Osteoblast (primary cell): ENCODE data around the gene POU4F1. TPM values are rescaled to one million over a fixed set of nuclear protein-coding genes. Genes with fewer than 3 reads are reported as not detected.
"Not testable (repeated sequence)": the region's sequence is repeated elsewhere in the genome, so short reads cannot be mapped to it uniquely, and the experiment has no call there.

Source experiments
- DNase-seq: peaks from one replicate; pipeline ENCODE4 v3.0.0; 2011; ENCODE audit warnings: low spot score, mixed read lengths; ENCODE audit not compliant: insufficient read length; ENCODE audit errors: missing footprints
- H2AFZ ChIP-seq: 2 replicates; pipeline ENCODE4 v1.6.0; 2011; ENCODE audit warnings: mild to moderate bottlenecking, low read length
- H3K27ac ChIP-seq: 2 replicates; pipeline ENCODE4 v1.5.1; 2011; ENCODE audit warnings: mild to moderate bottlenecking, low read depth, low read length, moderate library complexity
- H3K27me3 ChIP-seq: 2 replicates; pipeline ENCODE4 v1.6.0; 2012; ENCODE audit warnings: mild to moderate bottlenecking, control low read depth, inconsistent platforms, low read length, moderate library complexity; ENCODE audit not compliant: insufficient read depth
- H3K36me3 ChIP-seq: 2 replicates; pipeline ENCODE4 v1.5.1; 2011; ENCODE audit warnings: mild to moderate bottlenecking, low read length, control low read depth, moderate library complexity; ENCODE audit not compliant: insufficient read depth
- H3K4me1 ChIP-seq: 2 replicates; pipeline ENCODE4 v1.5.1; 2011; ENCODE audit warnings: mild to moderate bottlenecking, low read length, control low read depth, moderate library complexity; ENCODE audit not compliant: insufficient read depth
- H3K4me2 ChIP-seq: 2 replicates; pipeline ENCODE4 v1.6.0; 2011; ENCODE audit warnings: mild to moderate bottlenecking, low read length; ENCODE audit not compliant: insufficient read depth
- H3K4me3 ChIP-seq: fragments of 200-600 bp; sonication (generic); 3 replicates; pipeline ENCODE4 v1.5.1; 2012; ENCODE audit warnings: mild to moderate bottlenecking, low read length, inconsistent platforms; ENCODE audit not compliant: insufficient read depth
- H3K79me2 ChIP-seq: 2 replicates; pipeline ENCODE4 v1.6.0; 2012; ENCODE audit warnings: mild to moderate bottlenecking, low read length, control low read depth, inconsistent platforms; ENCODE audit not compliant: insufficient read depth
- H3K9me3 ChIP-seq: 2 replicates; pipeline ENCODE4 v1.5.1; 2011; ENCODE audit warnings: low read depth, low read length, control low read depth
- H4K20me1 ChIP-seq: 2 replicates; pipeline ENCODE4 v1.6.0; 2012; ENCODE audit warnings: mild to moderate bottlenecking, low read length, control low read depth; ENCODE audit not compliant: insufficient read depth
- total RNA-seq: library from RNA; depleted of rRNA; stranded (reverse); fragments of >200 nt; gene quantifications from 2 replicates; pipeline ENCODE4 v1.2.3, GENCODE V29; 2012
- TF ChIP-seq, protein P1 (sequence below): IDR thresholded peaks from 2 replicates; pipeline ENCODE4 v1.5.1; 2011; ENCODE audit warnings: mild to moderate bottlenecking, low read depth, low read length, moderate library complexity; ENCODE audit errors: extremely low read depth

The POU4F1 gene, protein sequence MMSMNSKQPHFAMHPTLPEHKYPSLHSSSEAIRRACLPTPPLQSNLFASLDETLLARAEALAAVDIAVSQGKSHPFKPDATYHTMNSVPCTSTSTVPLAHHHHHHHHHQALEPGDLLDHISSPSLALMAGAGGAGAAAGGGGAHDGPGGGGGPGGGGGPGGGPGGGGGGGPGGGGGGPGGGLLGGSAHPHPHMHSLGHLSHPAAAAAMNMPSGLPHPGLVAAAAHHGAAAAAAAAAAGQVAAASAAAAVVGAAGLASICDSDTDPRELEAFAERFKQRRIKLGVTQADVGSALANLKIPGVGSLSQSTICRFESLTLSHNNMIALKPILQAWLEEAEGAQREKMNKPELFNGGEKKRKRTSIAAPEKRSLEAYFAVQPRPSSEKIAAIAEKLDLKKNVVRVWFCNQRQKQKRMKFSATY
- not detected in 2 replicates for total RNA-seq

DNA sequence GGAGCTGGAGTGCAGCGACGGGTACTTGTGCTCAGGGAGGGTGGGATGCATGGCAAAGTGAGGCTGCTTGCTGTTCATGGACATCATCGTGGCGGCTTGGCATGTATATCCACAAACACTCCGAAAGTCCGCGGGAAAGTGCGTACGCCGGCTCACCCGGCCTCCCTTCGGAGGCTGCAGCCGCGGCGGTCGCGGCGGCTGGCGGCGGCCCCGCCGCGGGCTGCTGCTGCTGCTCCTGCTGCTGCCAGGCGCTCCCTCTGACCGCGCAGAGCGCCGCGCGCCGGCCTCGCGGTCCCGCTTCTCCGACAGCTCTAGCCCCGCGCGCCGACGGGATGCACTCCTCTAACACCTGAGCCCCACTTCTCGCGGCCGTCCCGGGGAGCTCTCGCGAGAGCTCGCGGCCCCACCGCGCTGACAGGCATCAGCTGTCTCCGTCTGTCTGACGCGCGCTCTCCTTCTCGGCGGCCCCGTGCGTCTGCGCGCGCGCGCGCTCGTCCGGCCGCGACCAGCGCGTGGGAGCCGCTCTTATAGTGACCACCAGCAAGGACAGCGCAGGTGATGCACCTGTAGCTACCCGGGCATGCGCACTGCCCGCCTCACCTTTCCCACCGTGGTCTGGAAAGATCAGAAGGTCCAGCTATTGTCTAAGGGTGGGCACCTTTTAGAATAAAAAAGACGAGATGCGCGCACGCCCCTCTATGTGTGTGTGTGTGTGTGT is at the start of gene POU4F1:
POU4F1 (minus strand) TSS at position 313 of the 718 bp plus-strand sequence; CDS start at position 87, 226 bp downstream.
- Histone ChIP-seq H4K20me1 (peaks cover 4% of the 10 kb centered on the region), H3K36me3 (no peaks in the 10 kb centered on the region), H2AFZ (no peak within 1 kb of the TSS), H3K4me1 (no peaks in the 10 kb centered on the region), H3K27ac (no peak within 1 kb of the TSS), H3K9me3 (no peaks in the 10 kb centered on the region), H3K4me3 (peak within 1 kb of the TSS; percentile 22), H3K79me2 (no peaks in the 10 kb centered on the region), H3K4me2 (peak within 1 kb of the TSS; percentile 55), H3K27me3 (peaks cover 95% of the 10 kb centered on the region)
- TF ChIP-seq, protein P1, sequence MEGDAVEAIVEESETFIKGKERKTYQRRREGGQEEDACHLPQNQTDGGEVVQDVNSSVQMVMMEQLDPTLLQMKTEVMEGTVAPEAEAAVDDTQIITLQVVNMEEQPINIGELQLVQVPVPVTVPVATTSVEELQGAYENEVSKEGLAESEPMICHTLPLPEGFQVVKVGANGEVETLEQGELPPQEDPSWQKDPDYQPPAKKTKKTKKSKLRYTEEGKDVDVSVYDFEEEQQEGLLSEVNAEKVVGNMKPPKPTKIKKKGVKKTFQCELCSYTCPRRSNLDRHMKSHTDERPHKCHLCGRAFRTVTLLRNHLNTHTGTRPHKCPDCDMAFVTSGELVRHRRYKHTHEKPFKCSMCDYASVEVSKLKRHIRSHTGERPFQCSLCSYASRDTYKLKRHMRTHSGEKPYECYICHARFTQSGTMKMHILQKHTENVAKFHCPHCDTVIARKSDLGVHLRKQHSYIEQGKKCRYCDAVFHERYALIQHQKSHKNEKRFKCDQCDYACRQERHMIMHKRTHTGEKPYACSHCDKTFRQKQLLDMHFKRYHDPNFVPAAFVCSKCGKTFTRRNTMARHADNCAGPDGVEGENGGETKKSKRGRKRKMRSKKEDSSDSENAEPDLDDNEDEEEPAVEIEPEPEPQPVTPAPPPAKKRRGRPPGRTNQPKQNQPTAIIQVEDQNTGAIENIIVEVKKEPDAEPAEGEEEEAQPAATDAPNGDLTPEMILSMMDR = no peak
- DNase-seq = peak; percentile 86

DNA sequence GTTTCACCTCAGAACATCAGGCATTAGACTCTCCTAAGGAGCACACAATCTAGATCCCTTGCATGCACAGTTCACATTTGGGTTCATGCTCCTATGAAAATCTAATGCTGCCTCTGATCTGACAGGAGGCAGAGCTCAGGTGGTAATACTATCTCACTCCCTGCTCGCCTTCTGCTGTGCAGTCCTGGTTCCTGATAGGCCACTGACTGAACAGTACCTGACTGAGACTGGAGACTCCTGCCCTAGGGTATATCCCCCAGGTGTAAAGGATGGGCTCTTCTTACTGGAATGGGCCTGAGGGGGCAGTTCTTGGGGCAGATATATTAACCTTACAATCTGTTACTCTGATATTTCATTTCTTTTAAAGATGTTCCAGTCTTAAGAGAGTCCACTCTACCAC is 49.3 kb upstream of the POU4F1 start:
- H3K36me3 ChIP-seq = peaks cover 3% of the 10 kb centered on the region
- H3K4me2 ChIP-seq = no peak overlapping the region
- no peaks in the 10 kb centered on the region for H3K27me3 ChIP-seq
- no peak overlapping the region for H3K27ac ChIP-seq
- H2AFZ ChIP-seq = no peak overlapping the region
- peaks cover 12% of the 10 kb centered on the region for H4K20me1 ChIP-seq
- H3K4me1 ChIP-seq = peaks cover 2% of the 10 kb centered on the region
- no peak overlapping the region for H3K4me3 ChIP-seq
- H3K79me2 ChIP-seq = peaks cover 95% of the 10 kb centered on the region
- no peaks in the 10 kb centered on the region for H3K9me3 ChIP-seq
- DNase-seq = no peak
- TF ChIP-seq, protein P1 = no peak

DNA sequence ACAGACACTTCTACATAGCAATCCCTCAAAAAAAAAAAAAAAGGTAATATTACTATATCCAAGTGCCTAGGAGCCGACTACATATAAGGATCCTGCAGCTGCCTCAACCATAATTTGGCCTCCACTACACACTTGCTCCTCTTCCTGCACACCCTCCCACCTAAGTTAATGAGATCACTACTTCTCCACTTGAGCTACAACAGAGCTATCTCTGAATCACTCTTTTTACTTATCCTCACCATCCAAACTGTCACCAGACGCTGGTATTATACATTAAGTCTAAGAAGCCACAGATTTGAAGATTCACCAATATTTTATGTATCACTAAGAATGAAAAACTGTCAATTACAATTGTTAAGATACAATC is 47.3 kb upstream of the POU4F1 start:
- TF ChIP-seq, protein P1 = no peak
- Histone ChIP-seq H3K4me2 (no peak overlapping the region), H3K27ac (no peak overlapping the region), H2AFZ (no peak overlapping the region), H4K20me1 (peaks cover 16% of the 10 kb centered on the region), H3K27me3 (no peaks in the 10 kb centered on the region), H3K79me2 (peaks cover 97% of the 10 kb centered on the region), H3K4me3 (no peak overlapping the region), H3K9me3 (no peaks in the 10 kb centered on the region), H3K36me3 (peaks cover 2% of the 10 kb centered on the region), H3K4me1 (no peaks in the 10 kb centered on the region)
- DNase-seq = no peak

DNA sequence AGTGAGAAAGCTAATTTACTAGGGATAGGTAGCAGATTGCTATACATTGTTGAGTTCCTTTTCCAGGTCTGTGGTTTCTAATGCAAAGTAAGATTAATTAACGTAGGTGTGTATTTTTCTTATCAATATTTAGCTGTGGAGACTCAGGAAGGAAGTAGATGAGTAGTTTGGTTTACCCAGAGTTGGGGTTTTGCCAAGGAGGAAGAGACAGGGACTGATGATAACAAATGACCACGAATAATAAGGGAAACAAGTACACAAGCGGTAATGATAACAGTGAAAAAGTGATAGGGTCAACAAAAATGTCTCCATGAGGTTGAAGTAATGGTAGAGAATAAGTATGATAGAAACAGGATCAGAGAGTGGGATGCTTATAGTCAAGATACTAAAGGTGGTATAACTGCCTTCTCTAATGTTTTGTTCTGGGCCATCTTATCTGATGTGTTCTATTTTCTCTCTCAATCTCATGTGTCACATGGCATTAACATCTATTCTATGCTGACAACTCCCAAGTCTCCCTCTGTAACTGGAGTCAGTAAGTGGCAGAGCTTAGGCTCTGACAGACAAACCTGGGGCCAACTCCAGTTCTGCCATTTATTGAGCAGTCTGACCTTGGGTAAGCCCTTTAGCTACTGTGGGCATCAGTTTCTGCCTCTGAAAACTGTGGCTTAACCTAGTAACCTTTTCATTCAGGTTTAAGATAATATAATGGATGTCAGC is 46.8 kb upstream of the POU4F1 start:
- H2AFZ ChIP-seq = no peak overlapping the region
- TF ChIP-seq, protein P1 = no peak
- no peak overlapping the region for H3K4me2 ChIP-seq

DNA sequence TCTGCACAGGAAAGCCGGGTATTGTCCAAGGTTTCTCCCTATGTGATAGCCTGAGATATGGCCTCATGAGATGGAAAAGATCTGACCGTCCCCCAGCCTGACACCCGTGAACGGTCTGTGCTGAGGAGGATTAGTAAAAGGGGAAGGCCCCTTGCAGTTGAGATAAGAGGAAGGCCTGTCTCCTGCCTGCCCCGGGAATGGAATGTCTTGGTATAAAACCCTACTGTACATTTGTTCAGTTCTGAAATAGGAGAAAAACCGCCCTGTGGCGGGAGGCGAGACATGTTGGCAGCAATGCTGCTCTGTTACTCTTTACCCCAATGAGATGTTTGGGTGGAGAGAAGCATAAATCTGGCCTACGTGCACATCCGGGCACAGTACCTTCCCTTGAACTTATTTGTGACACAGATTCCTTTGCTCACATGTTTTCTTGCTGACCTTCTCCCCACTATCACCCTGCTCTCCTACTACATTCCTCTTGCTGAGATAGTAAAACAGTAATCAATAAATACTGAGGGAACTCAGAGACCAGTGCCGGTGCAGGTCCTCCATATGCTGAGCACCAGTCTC is 43.8 kb upstream of the POU4F1 start:
- not testable (repeated sequence) for H2AFZ ChIP-seq, H4K20me1 ChIP-seq, H3K4me2 ChIP-seq, H3K9me3 ChIP-seq, H3K4me1 ChIP-seq, H3K27ac ChIP-seq, DNase-seq, H3K27me3 ChIP-seq, H3K36me3 ChIP-seq, H3K4me3 ChIP-seq
- H3K79me2 ChIP-seq = peaks cover 84% of the 10 kb centered on the region

More for the DNA sequence above, 46.8 kb upstream of the POU4F1 start:
- Histone ChIP-seq H3K27ac (no peak overlapping the region), H4K20me1 (peaks cover 16% of the 10 kb centered on the region), H3K27me3 (no peaks in the 10 kb centered on the region), H3K4me1 (no peaks in the 10 kb centered on the region), H3K36me3 (no peaks in the 10 kb centered on the region), H3K9me3 (no peaks in the 10 kb centered on the region), H3K79me2 (peaks cover 96% of the 10 kb centered on the region), H3K4me3 (no peak overlapping the region)
- DNase-seq = no peak
